Fibroblast of skin of right quadriceps (primary cell): ENCODE data around the gene NPPC.

Experiments used
- DNase-seq: peaks from one replicate; pipeline ENCODE4 v3.0.0-alpha.2; 2013

The NPPC gene

GRCh38 chr2:231934441-231935206 is 8.4 kb upstream of the NPPC start:
- no peak for DNase-seq

DNA sequence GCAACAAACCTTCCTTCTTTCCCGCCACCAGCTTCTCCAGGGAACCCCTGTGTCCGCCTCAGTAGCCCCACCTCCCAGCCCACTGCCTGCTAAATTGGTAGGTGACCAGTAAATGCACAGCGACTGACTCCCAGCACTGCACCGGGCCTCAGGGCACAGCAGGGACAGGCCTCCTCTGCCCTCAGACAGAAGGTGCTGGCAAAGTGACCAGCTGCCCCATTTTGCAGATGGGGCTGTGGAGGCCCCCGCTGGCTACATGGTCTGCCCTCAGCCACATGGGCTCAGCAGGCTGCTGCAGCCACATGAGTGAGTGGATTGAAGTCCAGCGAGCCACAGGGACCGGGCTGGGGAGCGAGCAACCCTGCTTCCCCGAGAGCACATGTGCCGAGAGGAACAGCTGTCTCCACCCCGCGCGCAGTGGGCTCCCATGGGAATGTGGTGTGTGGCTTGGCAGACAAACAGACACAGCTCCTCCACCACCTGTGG is 7.8 kb upstream of the NPPC start:
- no peak for DNase-seq

DNA sequence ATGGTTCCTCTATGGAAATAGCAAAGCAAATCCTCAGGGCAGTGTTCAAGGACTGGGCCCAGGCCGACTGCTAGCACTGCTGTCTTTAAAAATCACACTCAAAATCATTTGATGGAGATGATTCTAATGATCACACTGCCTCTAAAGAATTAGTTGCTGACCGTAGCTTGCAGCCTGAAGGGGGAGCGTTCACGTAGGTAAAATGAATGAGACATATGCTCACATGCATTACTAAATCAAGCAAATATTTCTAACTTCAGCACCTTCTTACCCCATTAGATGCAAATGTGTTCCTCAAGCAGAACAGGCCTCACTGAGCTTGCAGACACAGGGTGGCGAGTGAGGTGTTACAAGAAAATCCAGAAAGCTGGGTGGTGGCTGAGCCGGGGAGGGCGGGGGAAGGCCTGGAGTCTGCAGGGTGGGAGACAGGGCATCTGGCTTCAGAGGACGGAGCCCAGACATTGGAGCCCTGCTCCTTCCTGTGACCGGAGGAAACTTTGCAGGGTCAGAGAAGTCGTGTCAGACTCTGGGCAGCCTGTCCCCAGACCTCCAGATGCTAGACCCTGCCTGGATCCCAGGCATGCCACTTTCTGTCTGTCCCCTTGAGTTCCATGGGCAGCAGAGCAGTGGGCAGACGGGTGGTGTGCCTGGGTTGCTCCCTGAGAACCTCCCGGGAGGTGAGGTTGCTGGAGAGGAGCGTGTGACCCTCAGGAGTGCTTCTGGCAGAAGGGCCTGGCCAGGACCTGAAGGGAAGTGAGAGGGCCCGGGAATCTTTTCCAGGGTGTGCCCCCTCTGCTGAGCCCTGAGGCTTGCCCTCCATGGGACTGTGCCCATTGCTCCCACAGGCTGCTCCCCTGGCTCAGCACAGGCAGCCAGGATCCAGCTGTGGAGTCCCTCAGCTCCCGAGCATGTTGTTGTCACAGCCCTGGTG is 7.1 kb upstream of the NPPC start:
- no peak for DNase-seq

GRCh38 chr2:231932711-231932970 is 6.4 kb upstream of the NPPC start:
- DNase-seq, result no peak

DNA sequence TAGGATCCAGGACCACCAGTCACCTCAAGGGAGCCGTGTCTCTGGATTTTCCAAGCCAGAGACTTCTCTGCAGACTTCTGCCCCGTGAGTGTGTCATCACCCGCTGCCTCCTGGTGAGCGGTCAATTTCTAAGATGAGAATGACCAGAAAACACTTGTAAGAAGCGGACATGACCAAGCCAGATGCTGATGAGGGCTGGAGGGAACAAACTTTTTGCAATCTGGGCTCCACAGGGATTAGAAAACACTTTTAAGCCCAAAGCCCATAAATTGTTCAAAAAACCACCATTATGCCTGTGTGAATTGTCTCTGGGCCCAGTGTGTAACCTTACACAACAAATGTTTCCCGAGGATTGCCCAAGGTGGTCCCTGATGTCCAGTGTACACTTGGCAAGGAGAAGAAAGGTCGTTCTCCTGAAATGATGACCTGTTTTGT is 5.3 kb upstream of the NPPC start:
- DNase-seq, result no peak

DNA sequence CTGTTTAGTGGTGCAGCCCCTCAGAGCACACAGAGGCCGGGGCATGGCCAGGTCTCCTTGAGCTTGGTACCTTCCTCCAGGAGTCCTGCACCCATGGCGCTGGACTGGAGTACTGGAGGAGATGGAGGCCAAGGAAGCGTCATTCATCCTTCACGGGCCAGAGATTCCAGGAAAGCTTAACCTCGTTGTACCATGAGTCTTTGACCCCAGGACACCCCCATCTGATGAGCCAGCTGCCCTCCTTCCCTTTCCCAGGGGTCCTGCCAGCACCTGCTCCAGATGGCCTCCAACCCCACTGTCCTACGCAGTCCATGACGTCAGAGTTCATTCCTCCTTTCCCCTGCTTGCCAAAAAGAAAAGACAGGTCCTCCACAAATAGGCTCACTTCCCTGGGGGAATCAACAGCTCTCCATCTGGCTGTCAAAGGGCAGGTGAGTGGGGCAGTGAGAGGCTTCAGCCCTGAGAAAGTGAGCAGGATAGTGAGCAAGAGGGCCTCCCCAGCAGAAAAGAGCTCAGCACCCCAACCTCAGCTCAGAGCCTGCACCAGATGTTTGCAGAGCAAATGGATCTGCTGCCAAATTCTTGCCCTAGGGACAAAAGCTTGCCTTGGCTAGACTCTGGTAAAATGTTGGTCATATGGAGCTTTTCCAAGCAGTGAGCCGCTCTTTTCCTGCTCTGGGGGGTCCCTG is 4.5 kb upstream of the NPPC start:
- DNase-seq, result no peak

DNA sequence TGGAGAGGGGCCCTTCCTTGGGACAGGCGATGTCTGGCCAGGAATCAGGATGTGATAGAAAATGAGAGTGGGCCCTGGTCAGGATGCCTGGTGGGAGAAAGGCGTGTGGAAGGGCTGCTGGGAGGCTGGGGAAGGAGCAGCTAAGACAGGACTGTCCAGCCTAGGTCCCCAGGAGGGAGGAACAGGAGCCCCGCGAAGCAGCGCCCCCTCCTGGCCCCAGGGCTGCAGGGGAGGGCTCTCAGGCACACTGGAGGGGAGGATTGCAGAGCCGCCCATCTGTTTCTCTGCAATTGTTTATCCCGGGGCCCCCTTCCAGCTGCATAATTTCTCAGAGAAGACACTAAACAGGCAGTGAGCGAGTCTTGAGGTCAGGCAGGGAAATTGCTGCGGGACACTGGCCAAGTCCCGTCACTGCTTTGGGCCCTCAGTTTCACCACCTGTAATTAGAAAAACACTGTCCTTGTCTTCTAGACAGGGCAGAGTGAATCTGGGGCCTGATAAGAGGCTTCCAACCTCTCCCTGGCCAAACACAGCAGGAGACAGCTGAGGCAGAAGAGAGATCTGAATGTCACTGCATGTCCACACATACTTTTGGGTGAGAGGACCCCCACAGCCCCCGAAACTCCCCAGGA is 3.9 kb upstream of the NPPC start:
- no peak for DNase-seq

- no peak for DNase-seq
Observed at GRCh38 chr2:231928901-231929725, 2.9 kb upstream of the NPPC start.

GRCh38 chr2:231928481-231928880 is 2.3 kb upstream of the NPPC start:
- no peak for DNase-seq

DNA sequence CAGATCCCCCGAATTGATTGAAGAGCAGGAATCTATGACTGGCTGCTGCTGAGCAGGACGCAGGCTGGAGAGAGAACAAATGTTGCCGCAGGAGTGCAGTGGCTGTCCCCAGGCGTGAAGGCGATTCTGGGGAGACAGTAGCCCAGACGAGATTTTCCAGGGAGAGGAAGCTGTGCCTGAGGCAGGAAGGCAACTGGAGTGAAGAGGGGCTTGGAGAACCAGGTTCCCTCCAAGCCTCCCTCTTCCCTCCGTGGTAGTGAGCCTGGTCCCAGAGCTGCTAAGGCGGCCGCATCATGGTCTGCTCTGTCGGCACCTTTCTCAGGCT is 1.3 kb upstream of the NPPC start:
- no peak for DNase-seq

DNA sequence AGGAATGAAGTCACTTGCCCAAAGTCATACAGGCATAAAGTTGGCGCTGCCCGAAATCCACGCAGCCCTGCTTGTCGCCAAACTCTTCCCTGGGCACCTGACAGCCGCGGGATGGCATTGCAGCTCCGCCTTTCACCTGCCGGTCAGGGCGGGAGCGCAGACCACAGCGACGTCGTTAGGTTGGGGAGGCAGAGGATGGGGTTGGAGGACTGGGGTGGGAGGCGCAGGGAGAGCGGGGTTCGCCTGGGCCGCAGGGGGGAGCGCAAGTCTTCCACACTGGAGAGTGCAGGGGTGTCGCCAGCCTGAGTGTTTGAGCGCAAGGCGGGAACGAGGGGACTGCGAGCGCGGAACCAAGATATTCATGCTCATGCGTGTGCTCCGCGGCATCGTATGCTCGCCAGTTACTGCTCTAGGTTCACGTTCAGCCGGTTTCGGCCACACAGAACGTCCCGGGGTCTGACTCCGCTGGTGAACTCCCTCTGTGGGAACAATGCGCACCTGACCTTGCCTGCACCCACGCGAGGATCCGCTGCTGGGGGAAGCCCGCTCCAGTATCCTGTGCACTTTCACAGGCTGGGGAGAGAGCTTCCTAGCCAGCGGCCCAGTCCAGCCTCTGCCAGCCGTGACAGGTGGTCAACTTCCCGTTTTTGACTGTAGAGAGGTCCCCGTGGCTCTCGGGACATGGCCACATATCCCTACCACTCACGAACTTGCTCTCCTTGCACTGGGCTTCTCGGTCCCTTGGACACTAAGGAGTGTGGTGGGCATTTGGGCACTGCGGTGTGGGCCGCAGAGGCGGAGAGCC is 767 bp upstream of the NPPC start:
- DNase-seq, result no peak

- peak; percentile 71 for DNase-seq
Observed at GRCh38 chr2:231925303-231926179, 655 bp downstream of the NPPC start.

DNA sequence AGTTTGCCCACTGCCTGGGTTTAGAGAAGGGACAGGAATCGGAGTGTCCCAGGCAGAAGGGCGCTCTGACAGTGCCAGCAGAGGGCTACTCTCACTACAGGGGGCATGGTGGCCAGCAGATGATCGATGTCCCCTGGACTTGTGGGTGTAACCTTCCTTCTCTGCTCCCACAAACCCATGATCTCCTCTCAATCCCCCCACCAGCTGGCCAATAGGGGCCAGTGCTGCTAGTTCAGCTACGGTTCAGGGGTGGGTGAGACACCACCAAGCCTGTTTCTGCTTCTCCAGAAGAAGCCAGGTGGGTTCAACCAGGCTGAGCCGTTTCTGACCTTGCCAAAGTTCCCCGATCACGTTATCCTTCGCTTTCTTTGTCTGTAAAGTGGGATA is 1.3 kb downstream of the NPPC start:
- DNase-seq, result no peak

DNA sequence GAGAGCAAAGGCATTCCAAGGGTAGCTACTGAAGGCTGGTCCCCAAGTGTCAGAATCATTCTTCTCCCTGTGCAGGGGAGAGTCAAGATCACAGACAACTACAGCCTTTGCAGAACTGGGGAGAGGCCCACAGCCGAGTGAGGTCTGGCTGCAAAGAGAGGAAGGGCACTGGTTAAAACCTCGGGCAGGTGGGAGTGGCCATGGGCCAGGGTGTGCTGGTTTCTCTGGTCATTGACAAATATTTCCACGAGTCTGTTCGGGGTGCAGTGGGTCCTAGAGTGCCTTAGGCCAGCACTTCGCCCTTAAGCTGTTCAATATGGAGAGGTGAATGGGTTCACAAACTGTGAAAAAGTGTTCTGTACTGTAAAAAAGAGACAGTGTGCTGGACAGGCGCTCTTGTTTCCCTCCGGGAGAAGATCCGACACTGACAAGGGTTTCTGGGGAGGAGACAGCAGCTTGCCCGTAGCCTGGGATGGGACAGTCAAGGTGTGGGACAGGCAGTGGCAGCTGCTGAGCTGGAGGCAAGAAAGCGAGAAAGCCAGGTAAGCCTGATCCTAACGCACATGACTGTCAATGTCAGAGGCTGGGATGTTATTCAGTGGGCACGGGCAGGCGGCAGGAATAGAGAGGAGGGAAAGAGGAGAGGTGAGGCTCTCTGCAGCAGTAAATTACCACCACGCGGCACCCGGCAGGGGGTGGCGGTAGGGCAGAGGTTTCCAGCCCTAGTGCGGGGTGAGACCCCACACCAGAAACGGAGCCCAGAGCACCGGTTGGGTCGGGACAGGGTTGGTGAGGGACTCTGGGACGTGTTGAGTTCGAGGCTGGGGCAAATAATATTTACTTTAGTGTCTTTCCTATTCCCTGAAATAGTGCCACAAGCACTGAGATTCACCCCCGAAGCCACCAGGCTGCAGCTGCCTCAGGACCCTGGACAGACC is 2.0 kb downstream of the NPPC start:
- no peak for DNase-seq

DNA sequence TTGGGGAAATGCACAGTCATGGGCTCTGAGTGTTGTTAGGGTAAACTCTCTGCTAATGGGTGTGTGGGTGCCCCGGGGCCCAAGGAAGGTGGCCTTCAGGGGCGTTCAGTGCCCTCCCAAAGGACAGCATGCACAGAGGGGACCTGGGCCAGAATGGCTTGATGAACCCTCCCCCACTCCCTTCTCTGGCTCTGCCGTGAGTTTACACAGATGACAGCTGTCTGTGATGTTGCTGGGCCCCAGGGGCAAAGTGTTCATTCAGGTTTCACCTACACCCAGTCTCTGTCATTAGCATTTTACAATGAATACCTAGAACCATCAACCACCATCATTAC is 3.2 kb downstream of the NPPC start:
- no peak for DNase-seq

DNA sequence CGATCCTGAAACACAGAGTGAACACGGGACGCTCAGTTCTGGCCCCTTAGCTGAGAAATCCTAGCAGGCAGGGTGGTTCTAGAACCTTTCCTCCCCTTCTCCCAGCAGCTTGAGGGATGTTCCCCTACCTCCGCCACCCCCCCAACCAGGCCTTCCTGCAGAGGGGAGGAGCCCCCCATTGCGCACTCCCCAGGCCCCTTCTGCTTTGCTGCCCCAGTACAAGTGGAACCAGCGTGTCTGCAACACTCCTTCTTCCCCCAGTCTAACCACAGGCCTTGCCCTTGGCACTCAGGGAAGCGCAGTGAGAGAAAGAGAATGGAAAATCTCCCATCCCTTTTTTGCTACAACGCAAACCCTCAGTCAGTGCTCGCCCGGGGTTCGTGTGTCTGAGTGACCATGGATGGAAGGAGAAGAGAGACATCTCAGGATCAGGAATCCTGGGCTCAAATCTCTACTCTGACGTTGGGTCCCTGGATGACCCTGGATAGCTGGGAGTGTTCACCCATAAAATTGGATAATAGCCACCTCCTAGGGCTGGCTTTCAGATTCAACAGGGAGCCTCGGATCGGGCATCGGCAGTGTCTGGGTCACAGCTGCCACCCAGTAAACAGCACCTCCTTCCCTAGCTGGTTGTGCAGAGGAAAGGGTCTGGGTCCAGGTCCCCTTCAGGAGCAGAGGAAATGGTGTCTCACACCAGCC is 3.7 kb downstream of the NPPC start:
- DNase-seq, result no peak

DNA sequence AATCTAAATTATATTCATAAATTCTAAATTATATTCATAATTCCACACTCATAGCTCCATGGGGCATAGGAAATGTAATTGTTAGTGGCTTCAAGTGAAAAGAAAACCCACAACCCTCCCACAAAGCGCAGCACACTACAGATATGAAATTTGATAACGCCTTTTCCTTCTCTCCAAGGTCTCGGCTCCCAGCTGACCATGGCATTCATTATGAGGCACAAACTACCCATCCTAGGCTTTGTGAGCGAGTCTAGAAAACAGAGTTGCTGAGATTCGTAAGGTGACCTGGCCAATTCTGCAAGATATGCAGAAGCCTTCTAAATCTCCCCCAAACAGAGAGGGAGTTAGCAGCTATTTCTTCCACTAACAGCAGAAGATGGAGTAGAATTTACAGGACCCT is 5.4 kb downstream of the NPPC start:
- DNase-seq, result no peak

DNA sequence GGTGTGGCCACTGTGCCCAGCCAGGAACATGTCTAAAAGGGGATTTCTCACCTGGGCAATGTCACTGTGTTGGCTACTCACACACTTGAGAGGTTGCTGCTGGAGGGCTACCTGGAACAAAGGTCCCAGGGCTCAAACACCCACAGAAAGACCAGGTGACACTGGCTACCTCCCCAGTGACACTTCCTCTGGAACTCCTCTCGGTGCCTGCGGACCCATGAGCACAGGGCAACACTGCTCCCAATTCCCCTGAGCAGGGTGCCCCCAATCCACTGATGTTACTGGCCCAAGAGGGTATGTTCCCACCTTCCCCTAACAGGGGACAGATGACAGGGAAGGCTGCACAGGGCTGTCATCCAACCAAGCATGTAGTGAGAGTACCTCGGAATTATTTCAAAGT is 5.8 kb downstream of the NPPC start:
- no peak for DNase-seq
